HFFc6 (cell line): ENCODE results near the gene PFDN5. TPM values are rescaled to one million over a fixed set of nuclear protein-coding genes. Genes with fewer than 3 reads are reported as not detected.

Experiments used
- DNase-seq: peaks from one replicate; pipeline ENCODE4 v3.0.0-alpha.2; 2018
- H3K27ac Mint-ChIP-seq: 2 replicates; pipeline ENCODE4 v1.8.0; 2020; ENCODE audit warnings: mild to moderate bottlenecking, mixed read lengths
- H3K27me3 Mint-ChIP-seq: 2 replicates; pipeline ENCODE4 v1.8.0; 2021; ENCODE audit warnings: mild to moderate bottlenecking, moderate library complexity, mixed read lengths; ENCODE audit not compliant: insufficient read depth
- H3K36me3 Mint-ChIP-seq: 2 replicates; pipeline ENCODE4 v1.8.0; 2021; ENCODE audit warnings: low read depth, mixed read lengths
- H3K4me1 Mint-ChIP-seq: 2 replicates; pipeline ENCODE4 v1.8.0; 2020; ENCODE audit warnings: low read depth, mixed read lengths
- H3K4me3 Mint-ChIP-seq: 2 replicates; pipeline ENCODE4 v1.8.0; 2020; ENCODE audit warnings: mild to moderate bottlenecking, moderate library complexity, mixed read lengths
- H3K9me3 Mint-ChIP-seq: 2 replicates; pipeline ENCODE4 v1.8.0; 2020; ENCODE audit warnings: mild to moderate bottlenecking, mixed read lengths
- CTCF ChIP-seq: fragments of 200-600 bp; sonication (generic); IDR thresholded peaks from 2 replicates; pipeline ENCODE4 v1.5.0; 2021; ENCODE audit warnings: antibody characterized with exemption, mild to moderate bottlenecking
- total RNA-seq, 6 experiments: library from RNA; stranded (reverse); fragmentation: NEBNext Ultra II Directional; extraction: Animal tissue kit (Norgen Biotek cat#: 25700); gene quantifications; 2 replicates in 1 of 6; 3 replicates in 5 of 6; pipeline ENCODE4 v1.2.3, GENCODE V29; 2021

PFDN5 gene
- total RNA-seq, 6 experiments from 2014 or later, result 502 to 568 (median 534) TPM

GRCh38 chr12:53298164-53298563 lies 2.8 kb downstream of the PFDN5 start:
- Mint-ChIP-seq H3K27ac (peak overlapping the region; percentile 98), H3K9me3 (no peaks in the 10 kb centered on the region), H3K4me3 (peak overlapping the region; percentile 91), H3K36me3 (peaks cover 70% of the 10 kb centered on the region), H3K4me1 (peaks cover 79% of the 10 kb centered on the region), H3K27me3 (peaks cover 17% of the 10 kb centered on the region)
- TF ChIP-seq CTCF, result no peak
- peak; percentile 97 for DNase-seq

- peak; percentile 92 for DNase-seq
- no peaks in the 10 kb centered on the region for H3K9me3 Mint-ChIP-seq
- H3K27ac Mint-ChIP-seq, result peak overlapping the region; percentile 98
- peaks cover 17% of the 10 kb centered on the region for H3K27me3 Mint-ChIP-seq
- no peak for TF ChIP-seq CTCF
- peaks cover 81% of the 10 kb centered on the region for H3K4me1 Mint-ChIP-seq
- H3K4me3 Mint-ChIP-seq, result peak overlapping the region; percentile 91
- peaks cover 65% of the 10 kb centered on the region for H3K36me3 Mint-ChIP-seq
Observed at GRCh38 chr12:53299101-53299453, 3.7 kb downstream of the PFDN5 start.

GRCh38 chr12:53299454-53300180 lies 4.3 kb downstream of the PFDN5 start, which contains the start of gene MYG1:
Gene MYG1, plus strand, starts transcription at chr12:53299695. Its CDS starts 43 bp downstream, at chr12:53299738.
- Mint-ChIP-seq H3K9me3 (no peaks in the 10 kb centered on the region), H3K4me3 (peak within 1 kb of the TSS; percentile 91), H3K27me3 (peaks cover 17% of the 10 kb centered on the region), H3K36me3 (peaks cover 62% of the 10 kb centered on the region), H3K4me1 (peaks cover 80% of the 10 kb centered on the region), H3K27ac (peak within 1 kb of the TSS; percentile 98)
- TF ChIP-seq CTCF, result no peak
- DNase-seq, result peak; percentile 79

GRCh38 chr12:53300187-53300586 lies 4.8 kb downstream of the PFDN5 start:
- Mint-ChIP-seq H3K27ac (peak overlapping the region; percentile 98), H3K36me3 (peaks cover 62% of the 10 kb centered on the region), H3K4me3 (peak overlapping the region; percentile 91), H3K9me3 (no peaks in the 10 kb centered on the region), H3K4me1 (peaks cover 74% of the 10 kb centered on the region), H3K27me3 (peaks cover 17% of the 10 kb centered on the region)
- DNase-seq, result peak; percentile 48
- TF ChIP-seq CTCF, result no peak

- TF ChIP-seq CTCF, result no peak
- Mint-ChIP-seq H3K27ac (peak overlapping the region; percentile 98; the same call in 1 of the 2 replicates), H3K36me3 (peaks cover 41% of the 10 kb centered on the region), H3K27me3 (peaks cover 8% of the 10 kb centered on the region; the same call in 1 of the 2 replicates), H3K4me1 (peaks cover 54% of the 10 kb centered on the region), H3K4me3 (no peak overlapping the region), H3K9me3 (no peaks in the 10 kb centered on the region)
- no peak for DNase-seq
Observed at GRCh38 chr12:53302903-53303302, 7.6 kb downstream of the PFDN5 start.
